WTC11 (cell line): Measurements from ENCODE around the gene P2RY11. TPM values are rescaled to one million over a fixed set of nuclear protein-coding genes. Genes with fewer than 3 reads are reported as not detected.

Experiments
- ATAC-seq: fragments of 200-7000 bp; cut with Tn5 transposase; 2 replicates; pipeline ENCODE4 v1.10.0; 2021; ENCODE audit warnings: mild to moderate bottlenecking, moderate library complexity
- CTCF ChIA-PET: fragments of 300-600 bp; sonication (Branson Sonifier 250); formaldehyde crosslinking; loops from one replicate; lab custom pipeline; 2021; ENCODE audit warnings: antibody characterized with exemption; lab: Charles Lee
- POLR2A ChIA-PET: fragments of 350-600 bp; sonication (Branson Sonifier 250); formaldehyde crosslinking; loops from one replicate; lab custom pipeline; 2021; ENCODE audit warnings: antibody characterized with exemption; lab: Charles Lee
- DNase-seq: peaks from one replicate; pipeline ENCODE4 v3.0.0; 2021; ENCODE audit warnings: low spot score
- H3K27ac Mint-ChIP-seq: 2 replicates; pipeline ENCODE4 v1.8.0; 2021; ENCODE audit warnings: mixed read lengths
- H3K27me3 Mint-ChIP-seq: 2 replicates; pipeline ENCODE4 v1.8.0; 2021; ENCODE audit warnings: low read depth, mild to moderate bottlenecking, moderate library complexity, mixed read lengths
- H3K36me3 Mint-ChIP-seq: 2 replicates; pipeline ENCODE4 v1.8.0; 2021; ENCODE audit warnings: mixed read lengths
- H3K4me1 Mint-ChIP-seq: 2 replicates; pipeline ENCODE4 v1.8.0; 2022; ENCODE audit warnings: mixed read lengths
- H3K4me3 Mint-ChIP-seq: 2 replicates; pipeline ENCODE4 v1.8.0; 2021; ENCODE audit warnings: mild to moderate bottlenecking, moderate library complexity, mixed read lengths
- H3K9me3 Mint-ChIP-seq: 2 replicates; pipeline ENCODE4 v1.8.0; 2021; ENCODE audit warnings: mixed read lengths
- ATF1 ChIP-seq: sonication (generic); formaldehyde crosslinking; IDR thresholded peaks from 2 replicates; pipeline ENCODE4 v1.8.1; 2023; ENCODE audit warnings: mild to moderate bottlenecking, moderate library complexity, missing genetic modification reagents
- ATF2 ChIP-seq: sonication (generic); formaldehyde crosslinking; IDR thresholded peaks from 2 replicates; pipeline ENCODE4 v1.8.1; 2022; ENCODE audit warnings: low read depth, missing genetic modification reagents, borderline replicate concordance
- ATF6 ChIP-seq: sonication (generic); formaldehyde crosslinking; IDR thresholded peaks from 2 replicates; pipeline ENCODE4 v1.8.1; 2023; ENCODE audit warnings: mild to moderate bottlenecking, missing genetic modification reagents
- CBFB ChIP-seq: sonication (generic); formaldehyde crosslinking; IDR thresholded peaks from 2 replicates; pipeline ENCODE4 v1.8.1; 2022; ENCODE audit warnings: mild to moderate bottlenecking, low read depth, missing genetic modification reagents
- CREB1 ChIP-seq: sonication (generic); formaldehyde crosslinking; IDR thresholded peaks from 2 replicates; pipeline ENCODE4 v1.8.0; 2023; ENCODE audit warnings: mild to moderate bottlenecking, missing genetic modification reagents
- CREM ChIP-seq: sonication (generic); formaldehyde crosslinking; IDR thresholded peaks from 2 replicates; pipeline ENCODE4 v1.8.1; 2022; ENCODE audit warnings: mild to moderate bottlenecking, missing genetic modification reagents, moderate library complexity
- ELF4 ChIP-seq: sonication (generic); formaldehyde crosslinking; IDR thresholded peaks from 2 replicates; pipeline ENCODE4 v1.8.1; 2022; ENCODE audit warnings: low read depth, mild to moderate bottlenecking, moderate library complexity, missing genetic modification reagents
- FOXP4 ChIP-seq: sonication (generic); formaldehyde crosslinking; IDR thresholded peaks from 2 replicates; pipeline ENCODE4 v1.8.0; 2022; ENCODE audit warnings: mild to moderate bottlenecking, missing genetic modification reagents
- OVOL2 ChIP-seq: fragments of 250-450 bp; sonication (Bioruptor Pico); IDR thresholded peaks from 2 replicates; pipeline ENCODE4 v1.9.0; 2021; ENCODE audit warnings: mild to moderate bottlenecking, borderline replicate concordance
- PRRX2 ChIP-seq: fragments of 250-450 bp; sonication (Bioruptor Pico); IDR thresholded peaks from 2 replicates; pipeline ENCODE4 v1.8.0; 2021; ENCODE audit warnings: mild to moderate bottlenecking
- SMAD3 ChIP-seq: sonication (generic); formaldehyde crosslinking; IDR thresholded peaks from 2 replicates; pipeline ENCODE4 v1.8.0; 2022; ENCODE audit warnings: missing genetic modification reagents, mild to moderate bottlenecking, borderline replicate concordance
- TEAD4 ChIP-seq: sonication (generic); formaldehyde crosslinking; IDR thresholded peaks from 2 replicates; pipeline ENCODE4 v1.8.0; 2022; ENCODE audit warnings: mild to moderate bottlenecking, missing genetic modification reagents
- USF1 ChIP-seq: sonication (generic); formaldehyde crosslinking; IDR thresholded peaks from 2 replicates; pipeline ENCODE4 v1.8.0; 2022; ENCODE audit warnings: mild to moderate bottlenecking, missing genetic modification reagents
- ZNF121 ChIP-seq: sonication (generic); formaldehyde crosslinking; IDR thresholded peaks from 2 replicates; pipeline ENCODE4 v1.8.0; 2023; ENCODE audit warnings: missing genetic modification reagents
- ZNF425 ChIP-seq: fragments of 250-450 bp; sonication (Bioruptor Pico); conservative IDR thresholded peaks from 2 replicates; pipeline ENCODE4 v1.9.0; 2021; ENCODE audit warnings: mild to moderate bottlenecking
- ZNF512 ChIP-seq: sonication (generic); formaldehyde crosslinking; IDR thresholded peaks from 2 replicates; pipeline ENCODE4 v1.8.1; 2022; ENCODE audit warnings: missing genetic modification reagents, borderline replicate concordance
- total RNA-seq: library from RNA; stranded (reverse); gene quantifications from 3 replicates; pipeline ENCODE4 v1.2.3, GENCODE V29; 2021

Gene P2RY11
- total RNA-seq, 1 experiment from 2014 or later = 21.0 TPM

GRCh38 chr19:10107817-10108367 lies 3.6 kb upstream of the P2RY11 start:
- ATAC-seq = no peak
- Mint-ChIP-seq H3K27ac (no peak overlapping the region), H3K4me1 (peaks cover 16% of the 10 kb centered on the region), H3K27me3 (no peaks in the 10 kb centered on the region; the same call in 1 of the 2 replicates), H3K9me3 (no peaks in the 10 kb centered on the region), H3K4me3 (peak overlapping the region; percentile 95), H3K36me3 (peaks cover 38% of the 10 kb centered on the region)
- TF ChIP-seq ELF4 (no peak), USF1 (CRISPR knock-in tag) (no peak), OVOL2 (no peak), ZNF512 (CRISPR knock-in tag) (no peak), ATF2 (CRISPR knock-in tag) (no peak), ZNF121 (CRISPR knock-in tag) (no peak), TEAD4 (CRISPR knock-in tag) (no peak), CREM (CRISPR knock-in tag) (no peak), ATF1 (CRISPR knock-in tag) (no peak), CBFB (CRISPR knock-in tag) (no peak), PRRX2 (CRISPR knock-in tag) (no peak), CREB1 (CRISPR knock-in tag) (no peak), ZNF425 (CRISPR knock-in tag) (no peak), SMAD3 (CRISPR knock-in tag) (no peak), ATF6 (CRISPR knock-in tag) (no peak), FOXP4 (CRISPR knock-in tag) (no peak)
- ChIA-PET POLR2A (no interaction called here), CTCF (interaction anchor here (1.0 kb wide), 1 partner anchor 9 kb away, joined by 5 read pairs; no protein-coding TSS in a partner anchor)
- DNase-seq = no peak
